ENCODE results near the gene AARS2.

DNA sequence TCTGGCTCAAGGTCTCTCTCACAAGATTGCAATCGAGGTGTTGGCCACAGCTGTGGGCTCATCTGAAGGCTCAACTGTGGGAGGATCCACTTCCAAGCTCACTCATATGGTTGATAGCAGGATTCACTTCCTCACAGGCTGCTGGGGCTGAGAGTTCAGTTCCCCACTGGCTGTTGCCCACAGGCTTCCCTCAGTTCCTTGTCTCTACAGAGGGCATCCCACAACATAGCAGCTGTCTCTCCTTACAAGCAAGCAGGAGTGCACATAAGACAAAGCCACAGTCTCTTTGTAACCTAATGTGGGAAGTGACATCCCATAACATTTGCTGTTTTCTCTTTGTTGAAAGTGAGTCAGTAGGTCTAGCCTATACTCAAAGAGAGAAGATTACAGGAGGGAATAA is 43.3 kb upstream of the AARS2 start:
- TF ChIP-seq CTCF (conservative IDR thresholded peaks at IDR 0.05; ENCODE audit: low read depth, low read length): no peak
- TF ChIP-seq CEBPB (IDR thresholded peaks at IDR 0.05; ENCODE audit: low read depth, low read length): no peak
- no peak for TF ChIP-seq POLR2A (IDR thresholded peaks at IDR 0.05; ENCODE audit: low read depth, low read length)
- no peak for TF ChIP-seq MAZ (IDR thresholded peaks at IDR 0.05; ENCODE audit: borderline replicate concordance, low read depth, low read length)
- no peak for TF ChIP-seq USF2 (IDR thresholded peaks at IDR 0.05; ENCODE audit: low read depth, low read length)

All from IMR-90 (cell line).